Liver (tissue), 3 donors: ENCODE results near the gene FOXN3.

ENCODE experiments used
- EGR1 ChIP-seq, 2 donors: IDR thresholded peaks; 2 replicates each; pipeline ENCODE4 v1.6.1; 2016 to 2018; ENCODE audit warnings: antibody characterized with exemption in 2 of 2, low read depth in 2 of 2
- FOXA1 ChIP-seq: IDR thresholded peaks from 2 replicates; pipeline ENCODE4 v1.6.1; 2016; ENCODE audit warnings: antibody characterized with exemption
- GABPA ChIP-seq, 2 donors: IDR thresholded peaks in 1 of 2; conservative IDR thresholded peaks in 1 of 2; 2 replicates each; pipeline ENCODE4 v1.6.1; 2016; ENCODE audit warnings: antibody characterized with exemption in 2 of 2, mild to moderate bottlenecking in 1 of 2, moderate library complexity in 1 of 2
- NR2F2 ChIP-seq: IDR thresholded peaks from 2 replicates; pipeline ENCODE4 v1.6.1; 2016; ENCODE audit warnings: antibody characterized with exemption
- RXRA ChIP-seq, 2 donors: IDR thresholded peaks; 2 replicates each; pipeline ENCODE4 v1.6.1; 2017 to 2018; ENCODE audit warnings: antibody characterized with exemption in 2 of 2, mild to moderate bottlenecking in 1 of 2
- SP1 ChIP-seq: IDR thresholded peaks from 2 replicates; pipeline ENCODE4 v1.6.1; 2018; ENCODE audit warnings: antibody characterized with exemption, mild to moderate bottlenecking
- YY1 ChIP-seq: IDR thresholded peaks from 2 replicates; pipeline ENCODE4 v1.6.1; 2016; ENCODE audit warnings: antibody characterized with exemption, mild to moderate bottlenecking
- TF ChIP-seq, protein P1 (sequence below): fragments of 150-350 bp; IDR thresholded peaks from 2 replicates; pipeline ENCODE4 v1.5.1; 2017; ENCODE audit warnings: improper control_type of control experiment, low read depth, low read length; ENCODE audit not compliant: missing input control
- TF ChIP-seq, protein P2 (sequence below): IDR thresholded peaks from 2 replicates; pipeline ENCODE4 v1.6.1; 2016; ENCODE audit warnings: antibody characterized with exemption
- TF ChIP-seq, protein P3 (sequence below): IDR thresholded peaks from 2 replicates; pipeline ENCODE4 v1.6.1; 2016; ENCODE audit warnings: antibody characterized with exemption
- TF ChIP-seq, protein P4 (sequence below): IDR thresholded peaks from 2 replicates; pipeline ENCODE4 v1.6.1; 2016; ENCODE audit warnings: antibody characterized with exemption
- donor health status: healthy.
- donor health status: healthy.

DNA sequence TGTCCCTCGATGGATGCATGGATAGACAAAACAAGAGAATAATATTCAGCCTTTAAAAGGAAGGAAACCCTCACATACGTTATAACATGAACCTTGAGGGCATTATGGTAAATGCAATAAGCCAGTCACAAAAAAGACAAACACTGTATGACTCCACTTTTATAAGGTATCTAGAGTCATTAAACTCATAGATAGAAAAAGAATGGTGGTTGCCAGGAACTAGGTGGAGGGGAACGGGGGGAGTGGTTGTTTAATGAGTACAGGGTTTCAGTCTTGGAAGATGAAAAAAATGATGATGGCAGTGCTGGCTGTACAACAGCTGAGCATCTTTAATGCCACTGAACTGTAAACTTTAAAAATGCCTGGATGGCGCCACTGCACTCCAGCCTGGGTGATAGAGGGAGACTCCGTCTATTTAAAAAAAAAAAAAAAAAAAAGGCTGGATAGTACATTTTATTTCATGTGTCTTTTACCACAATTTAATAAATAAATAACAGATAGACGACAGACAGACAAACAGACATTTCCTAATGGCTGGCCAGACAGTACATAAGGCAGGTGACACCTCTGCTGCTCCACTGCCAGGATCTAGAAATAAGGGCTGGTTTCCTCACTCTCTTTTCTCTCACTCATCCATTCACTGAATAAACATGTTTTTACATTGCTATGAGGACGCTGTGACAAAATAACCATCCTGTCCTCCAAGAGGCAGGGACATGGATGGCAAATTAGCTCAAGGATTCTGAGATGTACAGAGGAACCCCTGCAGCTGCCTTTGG is 118.8 kb downstream of the FOXN3 start:
- TF ChIP-seq, protein P1, sequence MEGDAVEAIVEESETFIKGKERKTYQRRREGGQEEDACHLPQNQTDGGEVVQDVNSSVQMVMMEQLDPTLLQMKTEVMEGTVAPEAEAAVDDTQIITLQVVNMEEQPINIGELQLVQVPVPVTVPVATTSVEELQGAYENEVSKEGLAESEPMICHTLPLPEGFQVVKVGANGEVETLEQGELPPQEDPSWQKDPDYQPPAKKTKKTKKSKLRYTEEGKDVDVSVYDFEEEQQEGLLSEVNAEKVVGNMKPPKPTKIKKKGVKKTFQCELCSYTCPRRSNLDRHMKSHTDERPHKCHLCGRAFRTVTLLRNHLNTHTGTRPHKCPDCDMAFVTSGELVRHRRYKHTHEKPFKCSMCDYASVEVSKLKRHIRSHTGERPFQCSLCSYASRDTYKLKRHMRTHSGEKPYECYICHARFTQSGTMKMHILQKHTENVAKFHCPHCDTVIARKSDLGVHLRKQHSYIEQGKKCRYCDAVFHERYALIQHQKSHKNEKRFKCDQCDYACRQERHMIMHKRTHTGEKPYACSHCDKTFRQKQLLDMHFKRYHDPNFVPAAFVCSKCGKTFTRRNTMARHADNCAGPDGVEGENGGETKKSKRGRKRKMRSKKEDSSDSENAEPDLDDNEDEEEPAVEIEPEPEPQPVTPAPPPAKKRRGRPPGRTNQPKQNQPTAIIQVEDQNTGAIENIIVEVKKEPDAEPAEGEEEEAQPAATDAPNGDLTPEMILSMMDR: no peak
- no peak for TF ChIP-seq FOXA1
- TF ChIP-seq YY1: no peak
- no peak for TF ChIP-seq GABPA (IDR thresholded peaks at IDR 0.05 in 1 of 2, conservative IDR thresholded peaks at IDR 0.05 in 1 of 2)
- TF ChIP-seq EGR1 (IDR thresholded peaks at IDR 0.05; ENCODE audit: low read depth in 2 of 2): no peak
- no peak for TF ChIP-seq NR2F2
- TF ChIP-seq, protein P2, sequence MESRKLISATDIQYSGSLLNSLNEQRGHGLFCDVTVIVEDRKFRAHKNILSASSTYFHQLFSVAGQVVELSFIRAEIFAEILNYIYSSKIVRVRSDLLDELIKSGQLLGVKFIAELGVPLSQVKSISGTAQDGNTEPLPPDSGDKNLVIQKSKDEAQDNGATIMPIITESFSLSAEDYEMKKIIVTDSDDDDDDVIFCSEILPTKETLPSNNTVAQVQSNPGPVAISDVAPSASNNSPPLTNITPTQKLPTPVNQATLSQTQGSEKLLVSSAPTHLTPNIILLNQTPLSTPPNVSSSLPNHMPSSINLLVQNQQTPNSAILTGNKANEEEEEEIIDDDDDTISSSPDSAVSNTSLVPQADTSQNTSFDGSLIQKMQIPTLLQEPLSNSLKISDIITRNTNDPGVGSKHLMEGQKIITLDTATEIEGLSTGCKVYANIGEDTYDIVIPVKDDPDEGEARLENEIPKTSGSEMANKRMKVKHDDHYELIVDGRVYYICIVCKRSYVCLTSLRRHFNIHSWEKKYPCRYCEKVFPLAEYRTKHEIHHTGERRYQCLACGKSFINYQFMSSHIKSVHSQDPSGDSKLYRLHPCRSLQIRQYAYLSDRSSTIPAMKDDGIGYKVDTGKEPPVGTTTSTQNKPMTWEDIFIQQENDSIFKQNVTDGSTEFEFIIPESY: no peak
- no peak for TF ChIP-seq RXRA (IDR thresholded peaks at IDR 0.05)
- TF ChIP-seq, protein P3, sequence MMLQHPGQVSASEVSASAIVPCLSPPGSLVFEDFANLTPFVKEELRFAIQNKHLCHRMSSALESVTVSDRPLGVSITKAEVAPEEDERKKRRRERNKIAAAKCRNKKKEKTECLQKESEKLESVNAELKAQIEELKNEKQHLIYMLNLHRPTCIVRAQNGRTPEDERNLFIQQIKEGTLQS: no peak
- TF ChIP-seq, protein P4, sequence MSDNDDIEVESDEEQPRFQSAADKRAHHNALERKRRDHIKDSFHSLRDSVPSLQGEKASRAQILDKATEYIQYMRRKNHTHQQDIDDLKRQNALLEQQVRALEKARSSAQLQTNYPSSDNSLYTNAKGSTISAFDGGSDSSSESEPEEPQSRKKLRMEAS: no peak
- no peak for TF ChIP-seq SP1
